GM10266 (cell line): Measurements from ENCODE around the gene ITPKB.

Experiments
- DNase-seq: peaks from one replicate; pipeline ENCODE4 v3.0.0; 2012; ENCODE audit errors: extremely low spot score
- TF ChIP-seq, protein P1 (sequence below): IDR thresholded peaks from 2 replicates; pipeline ENCODE4 v1.5.1; 2012; ENCODE audit warnings: mild to moderate bottlenecking, low read depth; ENCODE audit not compliant: control insufficient read depth, insufficient read depth; ENCODE audit errors: missing control alignments

The ITPKB gene

GRCh38 chr1:226766565-226766964 is 27.5 kb upstream of the ITPKB start:
- TF ChIP-seq, protein P1, sequence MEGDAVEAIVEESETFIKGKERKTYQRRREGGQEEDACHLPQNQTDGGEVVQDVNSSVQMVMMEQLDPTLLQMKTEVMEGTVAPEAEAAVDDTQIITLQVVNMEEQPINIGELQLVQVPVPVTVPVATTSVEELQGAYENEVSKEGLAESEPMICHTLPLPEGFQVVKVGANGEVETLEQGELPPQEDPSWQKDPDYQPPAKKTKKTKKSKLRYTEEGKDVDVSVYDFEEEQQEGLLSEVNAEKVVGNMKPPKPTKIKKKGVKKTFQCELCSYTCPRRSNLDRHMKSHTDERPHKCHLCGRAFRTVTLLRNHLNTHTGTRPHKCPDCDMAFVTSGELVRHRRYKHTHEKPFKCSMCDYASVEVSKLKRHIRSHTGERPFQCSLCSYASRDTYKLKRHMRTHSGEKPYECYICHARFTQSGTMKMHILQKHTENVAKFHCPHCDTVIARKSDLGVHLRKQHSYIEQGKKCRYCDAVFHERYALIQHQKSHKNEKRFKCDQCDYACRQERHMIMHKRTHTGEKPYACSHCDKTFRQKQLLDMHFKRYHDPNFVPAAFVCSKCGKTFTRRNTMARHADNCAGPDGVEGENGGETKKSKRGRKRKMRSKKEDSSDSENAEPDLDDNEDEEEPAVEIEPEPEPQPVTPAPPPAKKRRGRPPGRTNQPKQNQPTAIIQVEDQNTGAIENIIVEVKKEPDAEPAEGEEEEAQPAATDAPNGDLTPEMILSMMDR, result no peak
- no peak for DNase-seq

DNA sequence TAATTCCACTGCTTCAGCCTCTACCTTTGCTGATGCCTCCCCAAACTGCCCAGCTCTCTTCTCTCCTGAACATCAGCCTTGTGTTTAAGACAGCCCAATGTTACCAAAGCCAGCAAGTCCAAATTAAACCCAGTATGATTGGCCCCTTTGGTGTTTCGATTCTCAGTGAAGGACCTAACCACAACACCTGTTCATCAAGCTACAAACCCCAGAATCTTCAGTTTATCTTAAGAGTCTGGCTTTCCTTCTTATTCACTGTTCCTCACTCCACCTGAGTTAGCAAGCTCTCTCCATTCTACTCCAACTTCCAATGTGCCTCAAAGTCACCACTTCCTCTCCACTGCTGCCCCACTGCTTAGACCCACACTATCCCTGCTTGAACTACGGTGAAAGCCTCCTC is 25.5 kb upstream of the ITPKB start:
- DNase-seq, result peak; percentile 30
- TF ChIP-seq, protein P1, result no peak

DNA sequence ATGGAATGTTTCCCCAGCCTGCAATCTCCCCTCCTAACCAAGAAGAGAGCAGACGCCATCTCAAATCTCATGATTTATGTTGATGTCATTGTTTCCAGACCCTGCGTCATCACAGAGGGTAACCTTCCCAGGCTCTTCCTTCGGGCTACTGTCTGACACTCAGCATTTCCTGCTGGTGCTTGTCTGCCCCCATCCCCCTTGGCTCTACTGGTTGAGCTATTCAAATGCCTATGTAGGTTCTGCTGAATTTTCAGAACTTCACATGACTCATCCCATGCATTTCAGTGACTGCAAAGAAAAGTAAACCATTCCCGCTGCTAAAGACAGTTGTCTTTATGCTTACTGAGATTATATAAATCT is 24.8 kb upstream of the ITPKB start:
- DNase-seq, result no peak
- TF ChIP-seq, protein P1, result no peak

DNA sequence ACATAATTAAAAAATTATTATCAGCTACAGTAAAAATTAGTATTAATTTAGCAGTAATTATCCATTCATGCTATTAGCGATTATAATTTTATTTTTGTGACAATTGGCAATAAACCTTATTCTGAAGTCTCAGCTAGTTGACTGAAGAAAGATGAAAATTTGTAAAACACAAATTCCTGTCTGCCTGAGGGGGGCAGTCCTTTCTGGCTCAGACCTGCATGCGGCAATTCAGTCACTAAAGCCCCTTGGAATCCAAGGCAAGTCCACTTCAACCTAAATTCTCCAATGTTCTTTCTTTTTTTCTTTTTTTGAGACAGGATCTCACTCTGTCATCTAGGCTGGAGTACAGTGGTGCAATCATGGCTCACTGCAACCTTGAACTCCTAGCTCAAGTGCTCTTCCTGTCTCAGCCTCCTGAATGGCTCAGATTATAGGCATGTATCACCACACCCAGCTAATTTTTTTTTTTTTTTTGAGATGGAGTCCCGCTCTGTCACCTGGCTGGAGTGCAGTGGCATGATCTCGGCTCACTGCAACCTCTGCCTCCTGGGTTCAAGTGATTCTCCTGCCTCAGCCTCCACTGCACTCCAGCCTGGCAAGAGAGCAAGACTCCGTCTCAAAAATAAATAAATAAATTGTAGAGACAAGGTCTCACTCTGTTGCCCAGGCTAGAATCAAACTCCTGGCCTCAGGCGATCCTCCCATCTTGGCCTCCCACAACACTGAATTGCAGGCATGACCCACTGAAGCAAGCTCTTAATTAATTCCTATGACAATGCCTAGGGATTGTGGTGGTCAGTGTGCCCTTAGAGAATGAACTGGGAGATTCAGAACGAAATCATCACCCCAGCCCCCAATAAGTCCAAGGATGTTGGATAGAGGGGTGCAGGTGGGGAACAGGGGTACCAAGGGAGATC is 24.2 kb upstream of the ITPKB start:
- DNase-seq, result no peak
- TF ChIP-seq, protein P1, result no peak

DNA sequence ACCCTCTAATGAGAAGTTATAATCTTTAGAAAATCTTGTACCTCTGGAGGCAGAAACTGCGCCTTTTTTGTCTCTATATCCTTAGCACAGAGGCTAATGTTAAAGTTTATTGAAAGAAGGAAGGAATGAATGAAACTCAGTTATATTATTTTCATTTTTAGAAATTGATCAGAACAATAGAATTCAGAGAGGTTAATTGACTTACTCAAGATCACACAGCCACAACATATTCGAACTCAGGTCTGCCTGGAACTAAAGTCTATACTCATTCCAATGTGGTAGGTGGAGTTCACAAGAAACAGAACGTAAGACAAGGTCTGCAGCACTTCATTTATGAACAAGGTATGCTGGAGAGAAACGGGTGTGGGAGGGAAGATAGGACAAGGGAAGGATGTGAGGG is 23.0 kb upstream of the ITPKB start:
- TF ChIP-seq, protein P1, result no peak
- no peak for DNase-seq

- no peak for DNase-seq
- TF ChIP-seq, protein P1, result no peak
These were observed 22.2 kb upstream of the ITPKB start for GRCh38 chr1:226761322-226761721.

- no peak for DNase-seq
- TF ChIP-seq, protein P1, result no peak
These were observed 15.9 kb upstream of the ITPKB start for GRCh38 chr1:226754793-226755533.
